Measurements from ENCODE around the gene SPON2. TPM values are rescaled to one million over a fixed set of nuclear protein-coding genes. Genes with fewer than 3 reads are reported as not detected.

The SPON2 gene
- total RNA-seq, 6 donors from 2014 or later: 23.2 to 81.3 (median 50.8) TPM

GRCh38 chr4:1199556-1200331, 27.4 kb upstream of the SPON2 start:
- H3K27me3 ChIP-seq: no peaks in the 10 kb centered on the region
- H3K4me1 ChIP-seq: peaks cover 44 to 61% (median 54%) of the 10 kb centered on the region in 4 donors
- peak overlapping the region in 3 of 4 donors; percentile 27 to 43 (median 37) for H3K4me3 ChIP-seq
- TF ChIP-seq POLR2A (IDR thresholded peaks at IDR 0.05) (no peak), POLR2AphosphoS5 (IDR thresholded peaks at IDR 0.05) (no peak), EP300 (IDR thresholded peaks at IDR 0.05) (no peak)
- TF ChIP-seq, protein P1, sequence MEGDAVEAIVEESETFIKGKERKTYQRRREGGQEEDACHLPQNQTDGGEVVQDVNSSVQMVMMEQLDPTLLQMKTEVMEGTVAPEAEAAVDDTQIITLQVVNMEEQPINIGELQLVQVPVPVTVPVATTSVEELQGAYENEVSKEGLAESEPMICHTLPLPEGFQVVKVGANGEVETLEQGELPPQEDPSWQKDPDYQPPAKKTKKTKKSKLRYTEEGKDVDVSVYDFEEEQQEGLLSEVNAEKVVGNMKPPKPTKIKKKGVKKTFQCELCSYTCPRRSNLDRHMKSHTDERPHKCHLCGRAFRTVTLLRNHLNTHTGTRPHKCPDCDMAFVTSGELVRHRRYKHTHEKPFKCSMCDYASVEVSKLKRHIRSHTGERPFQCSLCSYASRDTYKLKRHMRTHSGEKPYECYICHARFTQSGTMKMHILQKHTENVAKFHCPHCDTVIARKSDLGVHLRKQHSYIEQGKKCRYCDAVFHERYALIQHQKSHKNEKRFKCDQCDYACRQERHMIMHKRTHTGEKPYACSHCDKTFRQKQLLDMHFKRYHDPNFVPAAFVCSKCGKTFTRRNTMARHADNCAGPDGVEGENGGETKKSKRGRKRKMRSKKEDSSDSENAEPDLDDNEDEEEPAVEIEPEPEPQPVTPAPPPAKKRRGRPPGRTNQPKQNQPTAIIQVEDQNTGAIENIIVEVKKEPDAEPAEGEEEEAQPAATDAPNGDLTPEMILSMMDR (IDR thresholded peaks at IDR 0.05): no peak
- H3K9me3 ChIP-seq: no peaks in the 10 kb centered on the region
- 78% methylated on average over 25 to 27 of the region's 27 CpGs for WGBS, 2 donors
- DNase-seq: peak; percentile 19 to 35
- H3K27ac ChIP-seq: peak overlapping the region; percentile 84 to 93 (median 88)
- no peak for ATAC-seq (ENCODE audit: low FRiP score in 2 of 2)
- peaks cover 0 to 7% (median 1%) of the 10 kb centered on the region in 4 donors for H3K36me3 ChIP-seq

DNA sequence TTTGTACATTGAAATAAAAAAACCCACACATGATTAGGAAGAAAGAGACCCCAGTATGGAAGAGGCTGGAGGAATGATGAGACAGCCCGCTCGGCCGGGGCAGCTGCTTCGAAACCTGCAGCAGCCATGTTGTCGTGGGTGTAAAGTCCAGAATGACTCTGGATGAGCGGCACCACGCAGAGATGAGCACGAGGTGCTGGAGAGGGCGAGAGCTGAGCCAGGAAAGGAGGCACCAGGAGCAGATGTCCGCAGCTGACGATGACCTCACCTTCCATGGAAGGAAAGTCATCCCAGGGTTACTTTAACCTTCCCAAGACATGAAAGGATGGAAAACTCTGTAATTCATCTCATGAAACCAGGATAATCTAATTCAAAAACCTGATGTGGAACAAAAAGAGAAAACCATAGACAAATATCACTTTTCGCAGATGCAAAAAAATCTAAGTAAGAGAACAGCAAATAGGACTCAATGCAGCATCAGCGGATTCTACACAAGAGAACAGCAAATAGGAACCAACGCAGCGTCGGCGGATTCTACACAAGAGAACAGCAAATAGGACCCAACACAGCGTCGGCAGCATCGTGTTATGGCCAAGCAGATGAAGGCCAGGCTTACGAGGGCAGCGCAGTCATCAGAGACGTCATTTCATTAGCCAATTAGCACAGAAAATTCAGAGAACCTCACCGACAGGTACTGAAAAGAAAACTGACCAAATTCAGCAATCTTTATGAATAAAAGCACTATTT, 25.9 kb upstream of the SPON2 start:
- no peak overlapping the region for H3K4me3 ChIP-seq
- TF ChIP-seq POLR2A (IDR thresholded peaks at IDR 0.05): no peak
- no peak for TF ChIP-seq POLR2AphosphoS5 (IDR thresholded peaks at IDR 0.05)
- TF ChIP-seq EP300 (IDR thresholded peaks at IDR 0.05): no peak
- TF ChIP-seq, protein P1 (IDR thresholded peaks at IDR 0.05): no peak
- no peak for ATAC-seq (ENCODE audit: low FRiP score in 2 of 2)
- no peaks in the 10 kb centered on the region for H3K9me3 ChIP-seq
- peak in 1 of 2 donors; percentile 25 for DNase-seq
- H3K36me3 ChIP-seq: peaks cover 0 to 7% (median 1%) of the 10 kb centered on the region in 4 donors
- WGBS, 2 donors: 90 to 92% methylated on average over 24 of the region's 24 CpGs
- peaks cover 44 to 57% (median 51%) of the 10 kb centered on the region in 4 donors for H3K4me1 ChIP-seq
- no peak overlapping the region for H3K27ac ChIP-seq
- H3K27me3 ChIP-seq: no peaks in the 10 kb centered on the region

- Histone ChIP-seq H3K27ac (no peak overlapping the region), H3K4me1 (peaks cover 46 to 57% (median 51%) of the 10 kb centered on the region in 4 donors), H3K4me3 (no peak overlapping the region), H3K27me3 (no peaks in the 10 kb centered on the region), H3K36me3 (peaks cover 0 to 7% (median 1%) of the 10 kb centered on the region in 4 donors), H3K9me3 (no peaks in the 10 kb centered on the region)
- ATAC-seq (ENCODE audit: low FRiP score in 2 of 2): no peak
- 84 to 88% methylated on average over 10 to 13 of the region's 13 CpGs for WGBS, 2 donors
- TF ChIP-seq POLR2A (IDR thresholded peaks at IDR 0.05) (no peak), POLR2AphosphoS5 (IDR thresholded peaks at IDR 0.05) (no peak), EP300 (IDR thresholded peaks at IDR 0.05) (no peak)
- TF ChIP-seq, protein P1 (IDR thresholded peaks at IDR 0.05): no peak
- no peak for DNase-seq
Measured at GRCh38 chr4:1196421-1197183, 24.2 kb upstream of the SPON2 start.

DNA sequence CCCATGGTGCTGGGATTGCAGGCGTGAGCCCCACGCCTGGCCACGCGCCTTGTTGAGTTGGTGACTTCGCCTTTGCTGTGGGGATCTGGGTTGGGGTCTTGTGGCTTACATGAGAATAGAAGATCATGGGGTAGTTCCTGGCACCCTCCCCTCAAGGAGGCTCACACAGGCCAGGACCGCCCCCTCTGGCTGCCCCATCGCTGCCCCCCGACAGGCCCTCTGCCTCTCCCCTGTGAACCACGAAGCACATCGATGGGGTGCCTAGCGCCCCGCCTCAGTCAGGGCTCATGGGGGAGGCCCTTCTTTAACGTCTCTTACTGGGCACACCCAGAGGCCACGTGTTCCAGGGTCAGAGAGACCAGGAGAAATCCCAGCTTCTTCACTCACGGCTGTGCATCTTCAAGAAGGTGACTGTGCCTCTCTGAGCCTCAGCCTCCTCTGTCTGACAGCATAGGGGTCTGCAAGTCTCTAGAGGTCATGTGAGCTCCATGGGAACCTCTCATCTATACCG, 23.6 kb upstream of the SPON2 start:
- 90 to 94% methylated on average over 14 to 16 of the region's 16 CpGs for WGBS, 2 donors
- Histone ChIP-seq H3K27me3 (no peaks in the 10 kb centered on the region), H3K27ac (no peak overlapping the region), H3K9me3 (no peaks in the 10 kb centered on the region), H3K36me3 (peaks cover 0 to 7% (median 1%) of the 10 kb centered on the region in 4 donors), H3K4me1 (peaks cover 40 to 53% (median 46%) of the 10 kb centered on the region in 4 donors), H3K4me3 (no peak overlapping the region)
- ATAC-seq (ENCODE audit: low FRiP score in 2 of 2): no peak
- peak in 1 of 2 donors; percentile 60 for DNase-seq
- TF ChIP-seq POLR2AphosphoS5 (IDR thresholded peaks at IDR 0.05) (no peak), EP300 (IDR thresholded peaks at IDR 0.05) (no peak), POLR2A (IDR thresholded peaks at IDR 0.05) (no peak)
- TF ChIP-seq, protein P1 (IDR thresholded peaks at IDR 0.05): no peak
